GM18505 (cell line): ENCODE measurements around the gene TEAD3.
"Not testable (repeated sequence)": the region's sequence is repeated elsewhere in the genome, so short reads cannot be mapped to it uniquely, and the experiment has no call there.

Experiments
- ATAC-seq: cut with Tn5 transposase; IDR thresholded peaks from one replicate; pipeline ENCODE4 v1.9.1; 2021; ENCODE audit not compliant: unreplicated experiment
- POLR2A ChIP-seq: IDR thresholded peaks from 4 replicates; pipeline ENCODE4 v1.6.1; 2011; ENCODE audit warnings: borderline replicate concordance; ENCODE audit not compliant: insufficient read depth, insufficient read length; ENCODE audit errors: extremely low read depth

Gene TEAD3

DNA sequence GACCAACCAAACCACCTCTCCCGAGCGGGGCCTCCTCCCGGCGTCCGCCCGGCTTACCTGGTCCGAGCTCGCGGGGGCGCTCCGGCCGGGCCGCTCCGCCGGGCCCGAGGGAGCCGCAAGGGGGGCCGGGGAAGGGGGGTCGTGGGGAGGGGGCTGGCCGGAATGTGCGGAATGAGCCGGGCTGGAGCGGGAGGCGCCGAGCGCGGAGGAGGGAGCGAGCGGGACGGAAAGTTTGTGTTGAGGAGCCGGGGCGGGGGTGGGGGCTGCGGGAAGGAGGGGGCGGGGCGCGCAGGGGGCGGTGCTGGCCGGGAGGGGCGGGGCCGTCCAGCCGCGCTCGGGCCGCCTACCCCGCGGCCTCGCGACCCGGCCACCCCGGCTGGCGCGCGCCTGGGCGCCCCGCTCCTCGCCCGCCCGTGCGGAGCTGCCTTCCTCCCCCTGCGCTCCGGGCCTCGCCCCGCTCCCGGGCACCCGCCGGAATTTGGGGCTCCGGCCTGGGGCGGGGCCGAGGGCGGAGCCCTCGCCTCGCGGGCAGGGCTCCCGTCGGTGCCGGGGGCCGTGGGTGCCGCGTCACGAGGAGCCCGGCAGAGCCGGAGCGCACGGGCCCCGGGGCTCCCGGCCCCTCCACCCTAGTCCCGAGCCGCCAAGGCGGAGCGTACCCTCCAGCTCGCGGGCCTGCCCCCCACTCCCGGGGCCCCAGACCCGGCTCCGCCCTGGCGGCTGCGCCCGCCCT is at the start of gene TEAD3:
TEAD3 (minus strand) TSS at position 239 of the 730 bp plus-strand sequence.
- no peak for TF ChIP-seq POLR2A
- ATAC-seq: no peak

DNA sequence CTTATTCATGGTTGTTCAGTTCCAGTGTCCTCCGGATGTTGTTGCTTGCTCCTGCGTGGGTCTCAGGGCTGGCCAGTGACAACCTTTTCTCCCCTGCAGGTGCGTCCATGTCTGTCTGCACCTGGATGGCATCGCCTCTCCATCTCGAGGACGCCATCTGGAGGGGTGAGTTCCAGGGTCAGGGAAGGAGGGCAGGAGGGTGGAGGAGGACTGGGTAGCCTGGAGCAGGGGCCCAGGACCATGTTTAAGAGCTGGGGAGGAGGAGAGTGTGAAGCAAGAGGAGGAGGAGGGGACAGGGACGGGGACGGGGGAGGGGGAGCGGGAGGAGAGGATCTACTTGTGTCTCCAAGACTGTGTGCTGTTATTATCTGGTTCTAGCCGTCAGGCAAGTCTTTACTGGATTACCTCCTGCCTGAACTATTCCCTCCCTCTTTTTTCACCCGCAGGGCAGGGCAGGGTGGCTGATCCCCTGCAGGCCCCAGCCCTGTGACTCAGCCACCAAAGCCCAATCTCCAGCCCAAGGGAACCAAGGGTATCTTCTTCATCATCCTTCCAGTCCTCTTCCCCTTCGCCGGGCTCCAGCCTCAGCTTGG is 48.0 kb upstream of the TEAD3 start:
- ATAC-seq: no peak
- no peak for TF ChIP-seq POLR2A

GRCh38 chr6:35543459-35544193 is 46.7 kb upstream of the TEAD3 start:
- ATAC-seq: no peak
- no peak for TF ChIP-seq POLR2A

GRCh38 chr6:35541836-35542235 is 45.0 kb upstream of the TEAD3 start:
- no peak for TF ChIP-seq POLR2A
- no peak for ATAC-seq

DNA sequence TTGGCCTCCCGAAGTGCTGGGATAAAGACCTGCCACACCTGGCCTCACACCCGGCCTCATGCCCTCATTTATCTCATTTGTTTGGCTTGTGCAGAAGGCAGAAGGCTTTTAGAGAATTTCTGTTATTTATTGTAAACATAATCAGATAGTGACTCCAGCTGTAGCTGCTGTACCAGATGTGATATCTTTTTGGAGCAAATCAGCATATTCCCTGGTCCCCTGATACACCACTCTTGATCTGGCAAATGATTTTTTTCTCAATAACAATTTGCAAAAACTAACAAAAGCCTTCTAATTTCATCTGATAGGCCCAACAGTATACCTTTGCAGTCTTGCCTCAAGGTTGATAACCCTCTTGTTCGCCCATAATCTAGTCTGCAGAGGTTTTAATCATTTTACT is 42.3 kb upstream of the TEAD3 start:
- no peak for ATAC-seq
- TF ChIP-seq POLR2A: no peak

DNA sequence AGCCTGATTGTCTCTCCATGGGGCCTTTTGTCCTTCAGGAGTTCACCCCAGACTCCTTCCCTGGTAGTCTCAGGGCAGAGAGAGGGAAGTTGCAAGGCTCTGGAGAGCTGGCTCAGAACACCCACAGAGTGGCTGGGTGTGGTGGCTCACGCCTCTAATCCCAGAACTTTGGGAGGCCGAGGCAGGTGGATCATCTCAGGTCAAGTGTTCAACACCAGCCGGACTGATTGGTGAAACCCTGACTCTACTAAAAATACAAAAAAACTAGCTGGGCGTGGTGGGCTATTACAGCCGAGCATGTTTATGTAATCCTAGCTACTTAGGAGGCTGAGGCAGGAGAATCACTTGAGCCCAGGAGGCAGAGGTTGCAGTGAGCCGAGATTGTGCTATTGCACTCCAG is 39.0 kb upstream of the TEAD3 start:
- ATAC-seq: not testable (repeated sequence)

DNA sequence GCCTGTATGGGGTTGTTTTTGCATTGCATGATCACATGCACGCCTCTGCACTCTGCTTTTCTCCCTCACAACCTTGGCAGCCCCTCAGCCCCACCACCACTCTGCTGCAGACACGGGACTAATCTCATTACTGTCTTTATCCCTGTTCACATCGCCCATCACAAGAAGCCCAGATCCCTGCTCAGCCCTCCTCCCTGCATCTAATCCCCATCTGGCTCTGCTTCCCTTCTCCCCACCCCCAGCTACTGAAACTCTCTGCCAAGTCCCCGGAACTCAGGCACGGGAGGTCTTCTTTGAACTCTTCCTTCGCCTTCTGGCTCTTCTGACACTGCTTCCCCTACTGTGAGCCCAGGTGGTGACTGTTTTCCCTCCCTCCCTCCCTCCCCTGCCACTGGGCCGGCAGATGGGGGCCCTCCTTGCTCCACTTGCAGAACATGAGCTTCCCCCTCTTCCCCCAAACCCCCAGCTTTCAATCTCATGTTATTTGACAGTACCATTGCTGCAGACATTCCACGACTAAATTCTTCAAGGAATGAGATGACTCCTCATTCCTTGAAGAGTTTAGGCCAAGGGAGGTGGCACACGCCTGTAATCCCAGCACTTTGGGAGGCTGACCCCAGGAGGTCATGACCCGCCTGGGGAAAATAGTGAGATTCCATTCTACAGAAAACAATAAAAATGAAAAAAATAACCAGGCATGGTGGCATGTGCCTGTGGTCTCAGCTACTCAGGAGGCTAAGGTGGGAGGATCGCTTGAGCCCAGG is 37.7 kb upstream of the TEAD3 start:
- ATAC-seq: no peak
- no peak for TF ChIP-seq POLR2A

DNA sequence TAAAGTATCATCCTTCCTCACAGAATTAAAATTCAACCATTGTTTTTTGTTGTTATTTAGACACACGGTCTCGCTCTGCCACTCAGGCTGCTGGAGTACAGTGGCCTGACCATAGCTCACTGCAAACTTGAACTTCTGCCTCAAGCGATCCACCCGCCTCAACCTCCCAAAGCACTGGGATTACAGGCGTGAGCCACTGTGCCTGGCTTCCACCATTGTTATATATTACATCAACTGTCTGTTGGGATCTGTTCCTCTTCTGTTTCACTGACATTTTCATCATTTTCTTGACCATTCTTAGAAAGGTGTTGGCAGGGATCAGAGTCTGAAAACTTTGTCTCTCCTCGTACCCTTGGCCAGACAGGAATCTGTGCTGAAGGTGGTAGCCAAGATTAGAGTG is 37.1 kb upstream of the TEAD3 start:
- no peak for ATAC-seq
- no peak for TF ChIP-seq POLR2A

GRCh38 chr6:35532126-35532525 is 35.2 kb upstream of the TEAD3 start:
- no peak for ATAC-seq

GRCh38 chr6:35524380-35525020 is 27.6 kb upstream of the TEAD3 start:
- ATAC-seq: no peak

More at GRCh38 chr6:35532126-35532525, 35.2 kb upstream of the TEAD3 start:
- TF ChIP-seq POLR2A: no peak

GRCh38 chr6:35522660-35523658 is 26.1 kb upstream of the TEAD3 start:
- no peak for ATAC-seq
- no peak for TF ChIP-seq POLR2A

More at GRCh38 chr6:35524380-35525020, 27.6 kb upstream of the TEAD3 start:
- no peak for TF ChIP-seq POLR2A

- ATAC-seq: no peak
- TF ChIP-seq POLR2A: no peak
Observed at GRCh38 chr6:35522151-35522550, 25.3 kb upstream of the TEAD3 start.

GRCh38 chr6:35521235-35521634 is 24.4 kb upstream of the TEAD3 start:
- TF ChIP-seq POLR2A: no peak
- no peak for ATAC-seq
